SH-SY5Y (cell line): ENCODE measurements around the gene CRAT.

Source experiments
- GATA2 ChIP-seq: IDR thresholded peaks from 2 replicates; pipeline ENCODE4 v1.6.1; 2011; ENCODE audit warnings: mild to moderate bottlenecking, low read depth, low read length
- GATA3 ChIP-seq: IDR thresholded peaks from 2 replicates; pipeline ENCODE4 v1.6.1; 2011; ENCODE audit warnings: low read depth, mild to moderate bottlenecking, low read length, moderate library complexity

GRCh38 chr9:129078691-129079503 is 31.7 kb downstream of the CRAT start:
- no peak for TF ChIP-seq GATA3
- TF ChIP-seq GATA2: no peak
